Muscle of arm (tissue), 12 donors: ENCODE results near the gene UBE2QL1. TPM values are rescaled to one million over a fixed set of nuclear protein-coding genes. Genes with fewer than 3 reads are reported as not detected.

ENCODE experiments used
- DNase-seq: peaks from one replicate; pipeline ENCODE4 v3.0.0-alpha.2; 2013
- polyA plus RNA-seq, 12 donors: library from polyadenylated mRNA; unstranded; fragments of 120-200 nt; gene quantifications; one replicate each; pipeline ENCODE4 v1.2.1, GENCODE V29; 2013; ENCODE audit not compliant: insufficient read length in 12 of 12

Gene UBE2QL1
- polyA plus RNA-seq, 12 donors, result 1.3 to 3.8 (median 3.1) TPM; not detected in 2

DNA sequence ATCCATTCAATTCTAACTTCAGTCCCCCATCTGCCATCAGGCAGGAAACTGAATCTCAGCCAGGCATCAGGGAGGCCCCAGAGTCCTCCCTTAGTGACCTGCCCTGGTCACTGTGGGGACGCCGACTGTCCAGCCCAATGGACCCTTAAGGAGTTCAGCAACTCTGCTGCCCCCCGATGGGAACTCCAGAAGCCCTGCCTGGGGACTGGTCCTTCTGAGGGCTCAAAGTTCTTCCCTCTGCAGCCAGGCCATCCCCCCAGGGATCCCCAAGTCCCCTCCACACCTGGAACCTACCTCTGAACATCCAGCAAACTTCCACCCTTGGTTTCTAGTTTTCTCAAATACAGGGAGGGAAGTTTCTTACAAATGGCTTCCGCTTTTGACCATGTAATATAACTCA, 76.8 kb downstream of the UBE2QL1 start:
- DNase-seq, result no peak

DNA sequence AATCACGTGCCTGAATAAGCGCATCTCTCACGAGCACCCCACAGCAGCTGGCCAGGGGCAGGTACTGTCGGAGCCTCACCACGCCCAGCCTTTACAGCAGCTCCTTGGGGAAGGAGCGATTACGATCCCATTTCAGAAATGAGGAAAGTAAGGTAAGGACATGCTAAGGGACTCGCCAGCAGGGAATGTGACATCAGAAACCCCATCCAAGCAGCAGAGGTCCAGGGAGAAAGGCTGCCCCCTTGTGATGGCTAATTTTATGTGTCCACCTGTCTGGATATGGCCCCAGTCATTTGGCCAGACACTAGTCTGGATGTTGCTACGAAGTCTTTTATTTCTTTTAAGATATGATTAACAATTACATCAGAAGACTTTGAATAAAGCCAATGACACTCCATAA, 77.3 kb downstream of the UBE2QL1 start:
- DNase-seq, result no peak

DNA sequence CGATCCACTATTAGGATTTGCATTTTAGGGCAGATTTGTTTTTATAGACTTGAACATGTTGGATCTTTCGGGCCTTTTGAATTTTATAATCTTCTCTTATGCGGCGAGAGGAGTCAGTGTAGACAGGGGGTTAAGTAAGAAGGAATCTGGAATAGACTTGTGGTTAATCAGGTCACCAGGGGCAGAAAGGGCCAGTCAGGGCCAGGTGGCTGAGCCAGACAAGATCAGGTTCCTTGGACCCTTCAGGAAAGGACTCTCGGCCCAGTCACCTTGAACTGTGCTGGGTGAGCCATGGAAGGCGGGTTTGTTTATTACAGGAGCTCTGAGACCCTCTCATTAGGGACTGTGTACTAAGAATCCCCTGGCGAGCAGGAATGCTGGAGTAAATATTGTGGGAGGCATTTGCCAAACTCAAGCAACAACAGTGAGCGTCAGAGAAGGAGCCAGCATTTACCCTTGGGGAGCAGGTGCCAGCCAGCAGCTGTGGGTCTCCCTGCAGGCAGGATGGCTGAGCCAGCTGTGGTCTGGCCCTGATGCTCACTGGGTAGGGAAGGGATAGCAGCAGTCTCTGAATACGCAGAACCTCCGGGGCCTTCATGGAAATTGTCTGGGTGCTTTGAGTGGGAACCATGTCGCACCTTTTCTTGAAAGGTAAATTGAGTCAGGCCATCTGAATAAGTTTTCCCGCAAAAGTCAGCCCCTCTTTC, 79.2 kb downstream of the UBE2QL1 start:
- no peak for DNase-seq

DNA sequence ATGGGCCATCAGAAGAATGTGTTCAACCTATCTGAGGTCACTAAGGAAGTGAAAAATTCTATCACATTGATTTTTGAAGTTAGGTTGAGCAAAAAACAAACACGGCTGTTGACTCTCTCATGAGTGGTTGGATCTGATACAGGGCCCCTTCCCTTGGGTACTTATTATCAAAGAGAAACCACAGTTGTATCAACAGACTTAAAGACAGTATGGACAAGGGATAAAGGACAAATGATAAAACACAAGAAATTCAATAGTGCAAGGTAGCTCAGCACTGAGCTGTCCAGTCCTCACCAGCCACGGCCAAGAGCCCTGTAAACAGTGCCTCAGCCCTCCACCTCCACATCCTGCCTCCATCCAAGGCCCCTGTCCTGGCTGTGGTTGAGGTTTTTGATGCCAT, 86.9 kb downstream of the UBE2QL1 start:
- no peak for DNase-seq

DNA sequence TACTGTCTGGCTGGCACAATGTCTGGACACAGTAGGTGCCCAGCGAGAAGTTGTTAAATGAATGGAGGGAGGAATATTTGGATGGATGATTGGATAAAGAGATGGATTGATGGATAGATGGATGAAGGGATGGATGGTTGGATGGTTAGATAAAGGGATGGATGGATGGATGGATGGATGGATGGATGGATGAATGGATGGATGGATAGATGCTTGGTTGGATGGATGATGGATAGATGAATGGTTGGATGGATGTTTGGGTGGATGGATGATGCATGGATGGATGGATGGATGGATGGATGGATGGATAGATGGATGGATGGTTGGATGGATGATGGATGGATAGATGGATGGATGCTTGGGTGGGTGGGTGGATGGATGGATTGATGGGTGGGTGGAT, 90.4 kb downstream of the UBE2QL1 start:
- no peak for DNase-seq

DNA sequence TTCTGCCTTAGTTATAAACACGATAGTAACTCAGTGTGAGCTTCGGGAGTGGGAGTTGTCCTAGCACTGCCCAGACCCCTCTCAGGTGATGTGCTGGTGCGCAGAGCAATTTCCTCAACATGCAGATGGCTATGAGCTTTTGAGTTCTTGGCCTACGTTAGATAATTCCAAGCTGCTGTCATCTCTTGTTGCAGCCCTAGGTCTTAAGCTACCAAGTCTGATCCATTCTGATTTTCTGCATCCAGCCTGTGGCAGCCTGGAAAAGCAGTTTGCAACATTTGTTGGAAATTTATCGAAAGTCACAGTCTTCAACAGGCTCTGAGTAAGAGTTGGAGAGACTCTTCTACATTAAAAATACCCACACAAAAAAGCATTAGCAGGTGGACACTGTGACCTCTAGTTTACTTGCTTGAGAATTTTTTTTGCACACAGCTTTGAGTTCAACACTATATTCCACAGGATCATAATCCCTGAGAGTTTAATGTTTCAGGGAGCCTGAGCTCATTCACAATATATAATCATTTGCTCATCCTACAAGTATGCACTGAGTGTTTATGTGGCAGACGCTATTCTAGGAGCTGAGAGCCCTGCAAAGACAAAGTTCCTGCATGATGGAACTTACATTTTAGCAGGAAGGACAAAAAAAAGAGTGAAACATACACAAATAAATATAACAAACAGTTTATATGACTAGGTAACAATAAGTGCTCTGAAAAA, 91.6 kb downstream of the UBE2QL1 start:
- DNase-seq, result peak; percentile 18

DNA sequence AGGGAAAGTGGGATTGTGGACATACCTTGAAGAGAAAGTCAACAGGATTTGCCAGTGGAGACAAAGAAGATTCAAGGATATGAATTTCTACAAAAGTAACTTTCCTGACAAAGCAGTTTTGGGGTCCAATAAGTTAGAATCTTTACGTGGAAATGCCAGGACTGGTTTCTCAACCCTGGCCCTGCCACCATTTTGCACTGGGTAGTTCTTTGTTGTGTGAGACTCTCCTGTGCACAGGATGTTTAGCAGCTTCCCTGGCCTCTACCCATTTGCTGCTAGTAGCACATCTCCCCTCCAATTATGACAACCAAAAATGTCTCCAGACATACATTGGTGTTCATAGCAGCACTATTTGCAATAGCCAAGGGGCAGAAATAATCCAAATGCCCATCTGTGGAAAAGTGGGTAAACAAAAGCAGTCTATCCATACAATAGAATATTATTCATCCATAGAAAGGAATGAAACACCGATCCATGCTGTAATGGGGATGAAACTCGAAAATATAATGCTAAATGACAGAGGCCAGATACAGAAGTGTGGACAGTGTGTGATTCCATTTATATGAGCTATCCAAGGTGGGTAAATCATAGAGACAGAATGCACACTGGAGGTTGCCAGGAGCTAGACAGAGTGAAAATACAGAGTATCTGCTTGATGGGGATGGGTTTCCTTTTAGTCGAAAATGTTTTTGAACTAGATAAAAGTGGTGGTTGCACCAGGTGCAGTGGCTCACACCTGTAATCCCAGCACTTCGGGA, 92.8 kb downstream of the UBE2QL1 start:
- DNase-seq, result no peak

DNA sequence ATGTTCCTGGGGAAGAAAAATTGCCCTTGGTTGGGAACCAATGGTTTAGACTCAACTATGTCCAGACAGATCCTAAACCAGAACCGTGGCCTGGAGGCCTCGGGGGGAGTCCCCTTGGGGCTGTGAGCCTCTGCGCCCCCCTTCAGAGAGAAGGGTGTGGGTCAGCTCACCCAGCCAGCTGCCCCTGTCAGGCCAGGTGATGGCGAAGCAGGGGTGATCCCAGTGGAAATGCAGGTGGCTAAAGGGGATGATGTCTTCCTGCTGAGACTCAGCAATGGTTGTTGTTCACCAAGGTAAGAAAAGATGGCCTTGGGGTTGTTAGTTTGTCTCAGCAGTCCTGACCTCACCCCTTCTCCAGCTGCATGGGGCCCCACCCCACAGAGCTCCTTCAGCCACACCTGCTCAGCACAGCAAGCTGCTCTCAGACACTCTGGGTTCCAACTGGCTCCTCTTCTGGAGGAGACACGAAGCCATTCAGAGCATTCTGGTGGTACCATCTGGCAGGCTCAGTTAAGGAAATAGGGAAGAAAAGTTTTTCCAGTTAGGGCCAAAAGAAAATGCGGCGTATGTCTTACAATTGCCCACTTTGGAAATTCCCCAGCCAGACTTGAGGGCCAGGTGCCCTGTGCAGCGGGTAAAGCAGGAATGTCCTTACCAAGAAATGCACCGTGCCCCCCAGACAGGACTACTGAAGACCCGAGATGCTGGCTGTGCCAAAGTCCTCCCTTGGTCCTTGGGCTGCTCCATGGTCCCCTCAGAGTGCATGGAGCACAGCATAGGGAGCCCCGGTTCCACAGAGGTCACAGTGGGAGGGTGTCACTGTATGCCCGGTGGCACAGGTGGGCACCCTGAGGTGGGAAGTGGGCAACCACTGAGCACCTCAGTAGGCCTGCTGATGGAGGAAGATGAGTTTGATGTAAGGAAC, 94.0 kb downstream of the UBE2QL1 start:
- no peak for DNase-seq

DNA sequence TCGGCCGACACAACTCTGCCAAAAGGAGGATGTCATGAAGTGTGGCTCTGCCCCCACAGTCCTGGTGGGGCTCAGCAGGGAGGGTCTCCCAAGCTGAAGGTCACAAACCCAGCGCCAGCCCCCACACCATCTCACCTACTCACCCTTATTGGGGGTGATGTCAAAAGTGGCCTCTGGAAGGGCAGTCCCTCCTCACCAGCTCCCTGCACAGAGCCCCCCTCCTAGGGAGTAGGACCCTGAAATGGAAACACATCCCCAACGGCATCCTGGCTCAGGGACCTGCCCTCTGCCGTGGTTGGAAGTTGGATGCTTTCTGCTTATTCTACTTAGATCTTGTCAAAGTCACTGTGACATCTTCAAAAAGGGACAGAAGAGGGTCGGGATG, 94.7 kb downstream of the UBE2QL1 start:
- no peak for DNase-seq

DNA sequence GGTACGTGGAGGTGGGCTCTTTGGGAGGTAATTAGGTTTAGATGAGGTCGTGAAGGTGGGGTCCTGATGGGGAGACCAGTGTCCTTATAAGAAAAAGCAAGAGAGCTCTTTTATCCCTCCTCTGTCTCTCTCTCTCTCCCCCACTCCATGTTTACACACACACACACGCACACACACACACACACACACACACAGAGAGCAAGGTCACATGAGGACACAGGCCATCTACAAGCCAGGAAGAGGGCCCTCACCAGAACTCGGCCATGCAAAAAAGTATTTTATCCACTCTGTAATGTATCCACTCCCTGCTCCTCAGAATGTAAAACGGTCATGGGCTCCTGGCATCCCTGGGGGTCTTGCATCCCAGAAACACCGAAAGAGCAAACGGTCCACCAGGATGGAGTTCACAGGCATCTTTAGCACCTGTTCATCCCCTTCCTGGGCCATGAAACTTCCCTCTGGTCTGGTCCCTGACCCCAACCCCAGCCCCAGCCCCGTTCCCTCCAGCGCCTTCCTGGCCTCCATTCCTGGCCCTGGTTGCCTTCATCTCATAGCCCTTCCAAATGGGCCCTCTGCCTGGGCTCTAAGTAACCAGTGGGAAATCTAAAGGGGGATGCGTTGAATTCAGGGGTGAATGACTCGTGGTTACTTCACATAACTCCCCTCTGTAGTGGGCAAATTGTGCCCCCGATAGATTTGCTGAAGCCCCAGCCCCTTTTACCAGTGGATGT, 95.3 kb downstream of the UBE2QL1 start:
- DNase-seq, result no peak

Other genes starting within 250 kb of the UBE2QL1 start
- 10 to 100 TPM in 11 of 12 donors, not detected in 1; 22.8 to 42.1 (median 39.1) TPM for gene MED10, start 70.3 kb upstream of the UBE2QL1 start, polyA plus RNA-seq
- gene NSUN2, start 184.2 kb downstream of the UBE2QL1 start, polyA plus RNA-seq, result 10 to 100 TPM in 11 of 12 donors, not detected in 1; 27.8 to 71.5 (median 43.6) TPM
- gene SRD5A1, start 184.6 kb downstream of the UBE2QL1 start, polyA plus RNA-seq, result 10 to 100 TPM in 9 of 12 donors, 1 to 10 TPM in 2, not detected in 1; 6.8 to 14.4 (median 12.7) TPM